OCI-LY3 (cell line): ENCODE data around the gene ADGRV1.

Experiments
- H2AFZ ChIP-seq: fragments of 200-600, 300-600 bp; shearing (Covaris generic); 2 replicates; pipeline ENCODE4 v1.6.0; 2014; ENCODE audit warnings: antibody characterized with exemption, low read depth, low read length
- H3K27ac ChIP-seq: fragments of 200-600, 300-600 bp; sonication (generic); 2 replicates; pipeline ENCODE4 v1.5.1; 2014; ENCODE audit warnings: mild to moderate bottlenecking, low read length, moderate library complexity, mixed read lengths
- H3K27me3 ChIP-seq: fragments of 200-600, 300-600 bp; sonication (generic); 2 replicates; pipeline ENCODE4 v1.6.1; 2014; ENCODE audit warnings: low read depth, low read length, mixed read lengths
- H3K36me3 ChIP-seq: fragments of 200-600, 300-600 bp; sonication (generic); replicated peaks from 2 replicates; pipeline ENCODE3; 2014; ENCODE audit warnings: low read depth, low read length, mixed read lengths
- H3K4me1 ChIP-seq: fragments of 300-600, 200-600 bp; sonication (generic); 2 replicates; pipeline ENCODE4 v1.6.1; 2014; ENCODE audit warnings: low read length, mixed read lengths
- H3K4me2 ChIP-seq: fragments of 200-600, 300-600 bp; sonication (generic); 2 replicates; pipeline ENCODE4 v1.6.1; 2014; ENCODE audit warnings: low read length, mixed read lengths
- H3K4me3 ChIP-seq: fragments of 300-600, 200-600 bp; sonication (generic); 2 replicates; pipeline ENCODE4 v1.5.1; 2014; ENCODE audit warnings: antibody characterized with exemption, mild to moderate bottlenecking, low read length, moderate library complexity
- H3K79me2 ChIP-seq: fragments of 300-600, 200-600 bp; shearing (Covaris generic); 2 replicates; pipeline ENCODE4 v1.6.1; 2014; ENCODE audit warnings: mild to moderate bottlenecking, low read length, mixed read lengths
- H3K9ac ChIP-seq: fragments of 300-600, 200-600 bp; shearing (Covaris generic); 2 replicates; pipeline ENCODE4 v1.6.0; 2014; ENCODE audit warnings: mild to moderate bottlenecking, low read length, moderate library complexity
- H3K9me3 ChIP-seq: fragments of 200-600, 300-600 bp; shearing (Covaris generic); 2 replicates; pipeline ENCODE4 v1.6.1; 2014; ENCODE audit warnings: low read length, mixed read lengths; ENCODE audit not compliant: insufficient read depth
- H4K20me1 ChIP-seq: fragments of 200-600, 300-600 bp; sonication (generic); 2 replicates; pipeline ENCODE4 v1.6.1; 2016; ENCODE audit warnings: low read length, mixed read lengths; ENCODE audit not compliant: insufficient read depth
- CTCF ChIP-seq: fragments of 200-600, 300-600 bp; sonication (generic); IDR thresholded peaks from 2 replicates; pipeline ENCODE4 v1.5.1; 2014; ENCODE audit warnings: antibody characterized with exemption, low read length, low read depth
- EZH2phosphoT487 ChIP-seq: fragments of 200-600 bp; shearing (Covaris generic); IDR thresholded peaks from 2 replicates; pipeline ENCODE4 v1.6.1; 2018; ENCODE audit warnings: antibody characterized with exemption, mixed run types, low read depth

The ADGRV1 gene

DNA sequence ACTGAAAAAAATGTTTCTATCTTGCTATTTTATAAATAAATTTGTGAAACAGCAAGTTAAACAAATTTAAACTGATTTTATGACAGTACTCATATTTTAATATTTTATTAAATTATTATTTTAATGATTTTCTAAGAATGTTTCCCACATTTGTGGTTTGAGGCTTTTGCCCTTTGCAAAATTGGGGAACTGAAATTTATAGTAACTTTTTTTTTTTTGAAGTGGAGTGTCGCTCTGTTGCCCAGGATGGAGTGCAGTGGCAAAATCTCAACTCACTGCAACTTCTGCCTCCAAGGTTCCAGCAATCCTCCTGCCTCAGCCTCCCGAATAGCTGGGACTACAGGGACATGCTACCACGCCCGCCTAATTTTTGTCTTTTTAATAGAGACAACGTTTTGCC is 7.2 kb upstream of the ADGRV1 start:
- no peaks in the 10 kb centered on the region; the same call in 1 of the 2 replicates for H4K20me1 ChIP-seq
- no peaks in the 10 kb centered on the region for H3K79me2 ChIP-seq
- H3K9me3 ChIP-seq: no peaks in the 10 kb centered on the region
- no peaks in the 10 kb centered on the region for H3K36me3 ChIP-seq
- H3K4me2 ChIP-seq: no peak overlapping the region
- H3K27ac ChIP-seq: no peak overlapping the region
- TF ChIP-seq EZH2phosphoT487 (no peak), CTCF (no peak)
- H2AFZ ChIP-seq: no peak overlapping the region
- no peak overlapping the region for H3K9ac ChIP-seq
- H3K27me3 ChIP-seq: peaks cover 50% of the 10 kb centered on the region
- H3K4me1 ChIP-seq: peaks cover 2% of the 10 kb centered on the region; the same call in 1 of the 2 replicates
- H3K4me3 ChIP-seq: no peak overlapping the region

- Histone ChIP-seq H3K4me3 (no peak overlapping the region), H2AFZ (no peak overlapping the region), H3K4me2 (no peak overlapping the region), H3K9ac (no peak overlapping the region), H3K9me3 (no peaks in the 10 kb centered on the region), H3K79me2 (no peaks in the 10 kb centered on the region), H3K36me3 (no peaks in the 10 kb centered on the region), H4K20me1 (no peaks in the 10 kb centered on the region; the same call in 1 of the 2 replicates), H3K27ac (no peak overlapping the region), H3K27me3 (peaks cover 39% of the 10 kb centered on the region), H3K4me1 (peaks cover 2% of the 10 kb centered on the region; the same call in 1 of the 2 replicates)
- TF ChIP-seq EZH2phosphoT487: no peak
- TF ChIP-seq CTCF: no peak
These were observed 4.9 kb upstream of the ADGRV1 start for GRCh38 chr5:90553711-90554110.

DNA sequence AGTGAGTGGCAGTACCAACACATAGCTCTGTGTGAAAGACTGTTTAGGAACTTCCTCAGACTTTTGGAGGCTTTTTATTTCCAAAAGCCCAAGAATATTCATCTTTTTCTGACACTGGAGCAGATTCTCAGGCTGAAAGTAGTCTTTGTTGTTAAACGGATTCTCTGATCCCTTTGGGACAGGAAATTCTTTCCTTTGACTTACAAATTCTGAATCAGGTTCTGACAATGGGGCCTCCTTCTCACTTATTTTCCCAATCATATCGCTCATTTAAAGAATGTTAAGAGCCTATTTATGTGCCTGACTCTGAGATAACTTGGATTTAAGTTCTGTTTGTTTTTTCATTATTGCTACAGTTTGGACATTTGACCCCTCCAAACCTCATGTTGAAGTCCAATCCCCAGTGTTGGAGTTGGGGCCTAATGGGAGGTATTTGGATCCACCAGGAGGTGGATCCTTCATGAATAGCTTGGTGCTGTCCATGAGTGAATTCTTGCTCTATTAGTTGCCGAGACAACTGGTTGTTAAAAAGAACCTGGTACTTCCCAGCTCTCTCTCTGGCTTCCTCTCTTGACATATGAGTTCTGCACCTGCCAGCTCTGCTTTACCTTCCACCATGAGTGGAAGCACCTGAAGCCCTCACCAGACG is 4.1 kb upstream of the ADGRV1 start:
- Histone ChIP-seq H3K4me3 (no peak overlapping the region), H3K27ac (no peak overlapping the region), H3K9ac (no peak overlapping the region), H2AFZ (no peak overlapping the region), H3K27me3 (peaks cover 36% of the 10 kb centered on the region), H3K4me2 (no peak overlapping the region), H3K4me1 (peaks cover 2% of the 10 kb centered on the region; the same call in 1 of the 2 replicates), H3K9me3 (no peaks in the 10 kb centered on the region), H3K36me3 (no peaks in the 10 kb centered on the region), H3K79me2 (no peaks in the 10 kb centered on the region), H4K20me1 (no peaks in the 10 kb centered on the region; the same call in 1 of the 2 replicates)
- TF ChIP-seq CTCF: no peak
- TF ChIP-seq EZH2phosphoT487: no peak

DNA sequence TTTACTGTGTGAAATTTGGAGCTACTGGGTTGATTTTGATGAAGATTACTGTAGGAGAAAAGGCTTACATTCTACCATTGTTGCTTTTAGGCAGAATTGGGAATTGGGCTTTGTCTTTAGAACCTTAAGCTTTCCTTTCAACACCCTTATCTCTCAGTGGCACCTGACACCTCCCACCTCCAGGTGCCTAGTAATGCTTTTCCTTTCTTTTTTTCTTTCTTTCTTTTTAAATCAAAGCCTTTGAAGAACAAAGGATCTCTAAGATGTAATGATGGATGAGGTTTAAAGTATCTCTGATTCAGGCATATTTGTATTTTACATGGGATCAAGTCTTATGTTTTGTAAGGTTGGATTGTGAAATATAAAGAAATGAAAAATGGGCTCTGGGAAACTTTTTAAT is 2.9 kb upstream of the ADGRV1 start:
- no peak overlapping the region for H3K4me2 ChIP-seq
- H3K79me2 ChIP-seq: no peaks in the 10 kb centered on the region
- H3K4me1 ChIP-seq: peaks cover 2% of the 10 kb centered on the region; the same call in 1 of the 2 replicates
- no peak overlapping the region for H3K27ac ChIP-seq
- no peak for TF ChIP-seq EZH2phosphoT487
- TF ChIP-seq CTCF: no peak
- no peaks in the 10 kb centered on the region; the same call in 1 of the 2 replicates for H4K20me1 ChIP-seq
- H2AFZ ChIP-seq: no peak overlapping the region
- H3K9me3 ChIP-seq: no peaks in the 10 kb centered on the region
- H3K9ac ChIP-seq: no peak overlapping the region
- no peak overlapping the region for H3K4me3 ChIP-seq
- H3K27me3 ChIP-seq: peaks cover 36% of the 10 kb centered on the region
- H3K36me3 ChIP-seq: no peaks in the 10 kb centered on the region
